Effector memory CD4-positive, alpha-beta T cell (primary cell): Measurements from ENCODE around the gene CNTN5.

Experiments
- DNase-seq, 3 donors: peaks; one replicate each; pipeline ENCODE4 v3.0.0-alpha.2; 2020
- H3K27ac ChIP-seq: 2 replicates; pipeline ENCODE4 v1.7.0; 2013; ENCODE audit warnings: mild to moderate bottlenecking, low read length, moderate library complexity; ENCODE audit not compliant: insufficient read depth, poor library complexity, severe bottlenecking
- H3K27me3 ChIP-seq: replicated peaks from 2 replicates; pipeline ENCODE4 v1.7.0; 2013; ENCODE audit warnings: mild to moderate bottlenecking, low read length; ENCODE audit not compliant: insufficient read depth, control insufficient read depth, poor library complexity, severe bottlenecking
- H3K36me3 ChIP-seq: 2 replicates; pipeline ENCODE4 v1.7.0; 2013; ENCODE audit warnings: mild to moderate bottlenecking, low read length, moderate library complexity; ENCODE audit not compliant: control insufficient read depth, insufficient read depth
- H3K4me1 ChIP-seq: 2 replicates; pipeline ENCODE4 v1.7.0; 2013; ENCODE audit warnings: low read length, mild to moderate bottlenecking; ENCODE audit not compliant: control insufficient read depth, insufficient read depth, poor library complexity, severe bottlenecking
- H3K4me3 ChIP-seq: 2 replicates; pipeline ENCODE4 v1.7.0; 2013; ENCODE audit warnings: low read length, low read depth, mild to moderate bottlenecking; ENCODE audit not compliant: insufficient read depth, poor library complexity, severe bottlenecking
- H3K9me3 ChIP-seq: 2 replicates; pipeline ENCODE4 v1.7.0; 2013; ENCODE audit warnings: mild to moderate bottlenecking, low read length, moderate library complexity; ENCODE audit not compliant: control insufficient read depth

CNTN5 gene

GRCh38 chr11:99410636-99411035 is 389.9 kb downstream of the CNTN5 start:
- no peak overlapping the region for H3K27ac ChIP-seq
- H3K4me3 ChIP-seq = no peak overlapping the region

GRCh38 chr11:99418927-99419720 is 398.4 kb downstream of the CNTN5 start:
- Histone ChIP-seq H3K4me1 (no peaks in the 10 kb centered on the region), H3K27me3 (no peaks in the 10 kb centered on the region), H3K36me3 (no peaks in the 10 kb centered on the region), H3K4me3 (no peak overlapping the region), H3K9me3 (no peaks in the 10 kb centered on the region), H3K27ac (no peak overlapping the region)
- DNase-seq = no peak

More at GRCh38 chr11:99410636-99411035, 389.9 kb downstream of the CNTN5 start:
- Histone ChIP-seq H3K9me3 (peaks cover 5% of the 10 kb centered on the region), H3K27me3 (no peaks in the 10 kb centered on the region), H3K4me1 (no peaks in the 10 kb centered on the region), H3K36me3 (no peaks in the 10 kb centered on the region)
- no peak for DNase-seq

GRCh38 chr11:99419991-99420390 is 399.2 kb downstream of the CNTN5 start:
- H3K36me3 ChIP-seq = no peaks in the 10 kb centered on the region
- H3K27ac ChIP-seq = no peak overlapping the region
- DNase-seq = no peak
- no peaks in the 10 kb centered on the region for H3K9me3 ChIP-seq
- H3K4me1 ChIP-seq = no peaks in the 10 kb centered on the region
- H3K4me3 ChIP-seq = no peak overlapping the region
- H3K27me3 ChIP-seq = no peaks in the 10 kb centered on the region

GRCh38 chr11:99422581-99423427 is 402.1 kb downstream of the CNTN5 start:
- no peaks in the 10 kb centered on the region for H3K9me3 ChIP-seq
- H3K36me3 ChIP-seq = no peaks in the 10 kb centered on the region
- H3K27ac ChIP-seq = no peak overlapping the region
- no peak for DNase-seq
- no peak overlapping the region for H3K4me3 ChIP-seq
- no peaks in the 10 kb centered on the region for H3K4me1 ChIP-seq
- no peaks in the 10 kb centered on the region for H3K27me3 ChIP-seq

- H3K4me1 ChIP-seq = no peaks in the 10 kb centered on the region
- H3K36me3 ChIP-seq = no peaks in the 10 kb centered on the region
- no peaks in the 10 kb centered on the region for H3K9me3 ChIP-seq
- no peak for DNase-seq
- no peak overlapping the region for H3K4me3 ChIP-seq
- no peaks in the 10 kb centered on the region for H3K27me3 ChIP-seq
- no peak overlapping the region for H3K27ac ChIP-seq
These were observed 402.8 kb downstream of the CNTN5 start for GRCh38 chr11:99423428-99423983.

- Histone ChIP-seq H3K27ac (no peak overlapping the region), H3K9me3 (no peaks in the 10 kb centered on the region), H3K27me3 (no peaks in the 10 kb centered on the region), H3K4me3 (no peak overlapping the region), H3K4me1 (no peaks in the 10 kb centered on the region), H3K36me3 (no peaks in the 10 kb centered on the region)
- DNase-seq = no peak
These were observed 403.8 kb downstream of the CNTN5 start for GRCh38 chr11:99424313-99425084.

GRCh38 chr11:99425596-99425995 is 404.8 kb downstream of the CNTN5 start:
- no peak for DNase-seq
- H3K4me3 ChIP-seq = no peak overlapping the region
- no peak overlapping the region for H3K27ac ChIP-seq
- no peaks in the 10 kb centered on the region for H3K4me1 ChIP-seq
- no peaks in the 10 kb centered on the region for H3K36me3 ChIP-seq
- H3K9me3 ChIP-seq = no peaks in the 10 kb centered on the region
- H3K27me3 ChIP-seq = no peaks in the 10 kb centered on the region

GRCh38 chr11:99432677-99433076 is 411.9 kb downstream of the CNTN5 start:
- Histone ChIP-seq H3K27ac (no peak overlapping the region), H3K27me3 (no peaks in the 10 kb centered on the region), H3K4me1 (no peaks in the 10 kb centered on the region), H3K36me3 (no peaks in the 10 kb centered on the region), H3K9me3 (no peaks in the 10 kb centered on the region), H3K4me3 (no peak overlapping the region)
- DNase-seq = no peak

GRCh38 chr11:99443276-99443675 is 422.5 kb downstream of the CNTN5 start:
- no peaks in the 10 kb centered on the region for H3K9me3 ChIP-seq
- H3K4me1 ChIP-seq = no peaks in the 10 kb centered on the region
- no peaks in the 10 kb centered on the region for H3K36me3 ChIP-seq
- H3K27ac ChIP-seq = no peak overlapping the region
- H3K27me3 ChIP-seq = no peaks in the 10 kb centered on the region
- no peak overlapping the region for H3K4me3 ChIP-seq
- DNase-seq = no peak
